WTC11 (cell line): ENCODE results near the gene SBF1. TPM values are rescaled to one million over a fixed set of nuclear protein-coding genes. Genes with fewer than 3 reads are reported as not detected.

Experiments used
- ATAC-seq: fragments of 200-7000 bp; cut with Tn5 transposase; 2 replicates; pipeline ENCODE4 v1.10.0; 2021; ENCODE audit warnings: mild to moderate bottlenecking, moderate library complexity
- CTCF ChIA-PET: fragments of 300-600 bp; sonication (Branson Sonifier 250); formaldehyde crosslinking; loops from one replicate; lab custom pipeline; 2021; ENCODE audit warnings: antibody characterized with exemption; lab: Charles Lee
- POLR2A ChIA-PET: fragments of 350-600 bp; sonication (Branson Sonifier 250); formaldehyde crosslinking; loops from one replicate; lab custom pipeline; 2021; ENCODE audit warnings: antibody characterized with exemption; lab: Charles Lee
- DNase-seq: peaks from one replicate; pipeline ENCODE4 v3.0.0; 2021; ENCODE audit warnings: low spot score
- H3K27ac Mint-ChIP-seq: 2 replicates; pipeline ENCODE4 v1.8.0; 2021; ENCODE audit warnings: mixed read lengths
- H3K27me3 Mint-ChIP-seq: 2 replicates; pipeline ENCODE4 v1.8.0; 2021; ENCODE audit warnings: low read depth, mild to moderate bottlenecking, moderate library complexity, mixed read lengths
- H3K36me3 Mint-ChIP-seq: 2 replicates; pipeline ENCODE4 v1.8.0; 2021; ENCODE audit warnings: mixed read lengths
- H3K4me1 Mint-ChIP-seq: 2 replicates; pipeline ENCODE4 v1.8.0; 2022; ENCODE audit warnings: mixed read lengths
- H3K4me3 Mint-ChIP-seq: 2 replicates; pipeline ENCODE4 v1.8.0; 2021; ENCODE audit warnings: mild to moderate bottlenecking, moderate library complexity, mixed read lengths
- H3K9me3 Mint-ChIP-seq: 2 replicates; pipeline ENCODE4 v1.8.0; 2021; ENCODE audit warnings: mixed read lengths
- ATF1 ChIP-seq: sonication (generic); formaldehyde crosslinking; IDR thresholded peaks from 2 replicates; pipeline ENCODE4 v1.8.1; 2023; ENCODE audit warnings: mild to moderate bottlenecking, moderate library complexity, missing genetic modification reagents
- CTCF ChIP-seq: fragments of 200-600 bp; IDR thresholded peaks from 2 replicates; pipeline ENCODE4 v1.8.0; 2022; ENCODE audit warnings: antibody characterized with exemption
- E2F5 ChIP-seq: sonication (generic); formaldehyde crosslinking; IDR thresholded peaks from 2 replicates; pipeline ENCODE4 v1.8.1; 2022; ENCODE audit warnings: mild to moderate bottlenecking, moderate library complexity, missing genetic modification reagents
- EMX1 ChIP-seq: fragments of 250-450 bp; sonication (Bioruptor Pico); IDR thresholded peaks from 2 replicates; pipeline ENCODE4 v1.8.0; 2021; ENCODE audit warnings: mild to moderate bottlenecking
- HMGA2 ChIP-seq: fragments of 250-450 bp; sonication (Bioruptor Pico); IDR thresholded peaks from 2 replicates; pipeline ENCODE4 v1.4.0; 2021; ENCODE audit warnings: mild to moderate bottlenecking, moderate library complexity
- JUN ChIP-seq: sonication (generic); formaldehyde crosslinking; IDR thresholded peaks from 2 replicates; pipeline ENCODE4 v1.8.0; 2023; ENCODE audit warnings: mild to moderate bottlenecking, missing genetic modification reagents
- NFYB ChIP-seq: sonication (generic); formaldehyde crosslinking; conservative IDR thresholded peaks from 2 replicates; pipeline ENCODE4 v1.8.0; 2022; ENCODE audit warnings: low read depth, missing genetic modification reagents
- NR1H2 ChIP-seq: sonication (generic); formaldehyde crosslinking; IDR thresholded peaks from 2 replicates; pipeline ENCODE4 v1.9.0; 2021; ENCODE audit warnings: mild to moderate bottlenecking, moderate library complexity, missing genetic modification reagents
- NR2C2 ChIP-seq: sonication (generic); formaldehyde crosslinking; IDR thresholded peaks from 2 replicates; pipeline ENCODE4 v1.8.0; 2022; ENCODE audit warnings: mild to moderate bottlenecking, missing genetic modification reagents
- NR3C1 ChIP-seq: sonication (generic); formaldehyde crosslinking; conservative IDR thresholded peaks from 2 replicates; pipeline ENCODE4 v1.8.1; 2023; ENCODE audit warnings: low read depth, mild to moderate bottlenecking, missing genetic modification reagents
- PRDM15 ChIP-seq: sonication (generic); formaldehyde crosslinking; IDR thresholded peaks from 2 replicates; pipeline ENCODE4 v1.8.0; 2022; ENCODE audit warnings: missing genetic modification reagents
- PRRX2 ChIP-seq: fragments of 250-450 bp; sonication (Bioruptor Pico); IDR thresholded peaks from 2 replicates; pipeline ENCODE4 v1.8.0; 2021; ENCODE audit warnings: mild to moderate bottlenecking
- ZNF121 ChIP-seq: sonication (generic); formaldehyde crosslinking; IDR thresholded peaks from 2 replicates; pipeline ENCODE4 v1.8.0; 2023; ENCODE audit warnings: missing genetic modification reagents
- total RNA-seq: library from RNA; stranded (reverse); gene quantifications from 3 replicates; pipeline ENCODE4 v1.2.3, GENCODE V29; 2021
- TF ChIP-seq, protein P1 (sequence below): sonication (generic); formaldehyde crosslinking; IDR thresholded peaks from 2 replicates; pipeline ENCODE4 v1.8.1; 2023; ENCODE audit warnings: mild to moderate bottlenecking, moderate library complexity, missing genetic modification reagents
- TF ChIP-seq, protein P2 (sequence below): sonication (generic); formaldehyde crosslinking; conservative IDR thresholded peaks from 2 replicates; pipeline ENCODE4 v1.8.1; 2022; ENCODE audit warnings: mild to moderate bottlenecking, missing genetic modification reagents
- TF ChIP-seq, protein P3 (sequence below): sonication (generic); formaldehyde crosslinking; IDR thresholded peaks from 2 replicates; pipeline ENCODE4 v1.8.1; 2023; ENCODE audit warnings: mild to moderate bottlenecking, missing genetic modification reagents, moderate library complexity

The SBF1 gene
- total RNA-seq, 1 experiment from 2014 or later, result 108 TPM

GRCh38 chr22:50432131-50432876 is 42.5 kb downstream of the SBF1 start:
- Mint-ChIP-seq H3K27me3 (no peaks in the 10 kb centered on the region), H3K4me3 (no peak overlapping the region), H3K36me3 (peaks cover 41% of the 10 kb centered on the region), H3K27ac (no peak overlapping the region), H3K9me3 (no peaks in the 10 kb centered on the region), H3K4me1 (no peaks in the 10 kb centered on the region)
- no peak for DNase-seq
- CTCF ChIA-PET, result no interaction called here
- TF ChIP-seq, protein P1, sequence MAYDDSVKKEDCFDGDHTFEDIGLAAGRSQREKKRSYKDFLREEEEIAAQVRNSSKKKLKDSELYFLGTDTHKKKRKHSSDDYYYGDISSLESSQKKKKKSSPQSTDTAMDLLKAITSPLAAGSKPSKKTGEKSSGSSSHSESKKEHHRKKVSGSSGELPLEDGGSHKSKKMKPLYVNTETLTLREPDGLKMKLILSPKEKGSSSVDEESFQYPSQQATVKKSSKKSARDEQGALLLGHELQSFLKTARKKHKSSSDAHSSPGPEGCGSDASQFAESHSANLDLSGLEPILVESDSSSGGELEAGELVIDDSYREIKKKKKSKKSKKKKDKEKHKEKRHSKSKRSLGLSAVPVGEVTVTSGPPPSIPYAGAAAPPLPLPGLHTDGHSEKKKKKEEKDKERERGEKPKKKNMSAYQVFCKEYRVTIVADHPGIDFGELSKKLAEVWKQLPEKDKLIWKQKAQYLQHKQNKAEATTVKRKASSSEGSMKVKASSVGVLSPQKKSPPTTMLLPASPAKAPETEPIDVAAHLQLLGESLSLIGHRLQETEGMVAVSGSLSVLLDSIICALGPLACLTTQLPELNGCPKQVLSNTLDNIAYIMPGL, result no peak
- TF ChIP-seq PRDM15, result no peak
- TF ChIP-seq EMX1, result no peak
- TF ChIP-seq NR3C1 (CRISPR knock-in tag), result no peak
- TF ChIP-seq, protein P2, sequence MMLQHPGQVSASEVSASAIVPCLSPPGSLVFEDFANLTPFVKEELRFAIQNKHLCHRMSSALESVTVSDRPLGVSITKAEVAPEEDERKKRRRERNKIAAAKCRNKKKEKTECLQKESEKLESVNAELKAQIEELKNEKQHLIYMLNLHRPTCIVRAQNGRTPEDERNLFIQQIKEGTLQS (CRISPR knock-in tag), result no peak
- TF ChIP-seq, protein P3, sequence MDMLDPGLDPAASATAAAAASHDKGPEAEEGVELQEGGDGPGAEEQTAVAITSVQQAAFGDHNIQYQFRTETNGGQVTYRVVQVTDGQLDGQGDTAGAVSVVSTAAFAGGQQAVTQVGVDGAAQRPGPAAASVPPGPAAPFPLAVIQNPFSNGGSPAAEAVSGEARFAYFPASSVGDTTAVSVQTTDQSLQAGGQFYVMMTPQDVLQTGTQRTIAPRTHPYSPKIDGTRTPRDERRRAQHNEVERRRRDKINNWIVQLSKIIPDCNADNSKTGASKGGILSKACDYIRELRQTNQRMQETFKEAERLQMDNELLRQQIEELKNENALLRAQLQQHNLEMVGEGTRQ (CRISPR knock-in tag), result no peak
- TF ChIP-seq NR2C2 (CRISPR knock-in tag), result no peak
- TF ChIP-seq CTCF, result no peak
- TF ChIP-seq JUN, result no peak
- no peak for TF ChIP-seq PRRX2 (CRISPR knock-in tag)
- TF ChIP-seq HMGA2 (CRISPR knock-in tag), result no peak
- TF ChIP-seq ZNF121 (CRISPR knock-in tag), result no peak
- no peak for TF ChIP-seq ATF1 (CRISPR knock-in tag)
- TF ChIP-seq E2F5 (CRISPR knock-in tag), result no peak
- no peak for TF ChIP-seq NR1H2 (CRISPR knock-in tag)
- TF ChIP-seq NFYB, result no peak
- POLR2A ChIA-PET, result no interaction called here
- no peak for ATAC-seq
